Glutamatergic neuron (in vitro differentiated cells): ENCODE measurements around the gene CASP9. TPM values are rescaled to one million over a fixed set of nuclear protein-coding genes. Genes with fewer than 3 reads are reported as not detected.
"Not testable (repeated sequence)": the region's sequence is repeated elsewhere in the genome, so short reads cannot be mapped to it uniquely, and the experiment has no call there.

Source experiments
- DNase-seq: peaks from one replicate; pipeline ENCODE4 v3.0.0; 2022
- H3K27ac Mint-ChIP-seq: one replicate; pipeline ENCODE4 v1.8.0; 2020; ENCODE audit warnings: mild to moderate bottlenecking, mixed read lengths, inconsistent platforms; ENCODE audit not compliant: unreplicated experiment
- H3K27me3 Mint-ChIP-seq: one replicate; pipeline ENCODE4 v1.8.0; 2020; ENCODE audit warnings: mild to moderate bottlenecking, moderate library complexity, mixed read lengths, inconsistent platforms; ENCODE audit not compliant: unreplicated experiment
- H3K36me3 Mint-ChIP-seq: one replicate; pipeline ENCODE4 v1.8.0; 2020; ENCODE audit warnings: mild to moderate bottlenecking, mixed read lengths, inconsistent platforms; ENCODE audit not compliant: unreplicated experiment
- H3K4me1 Mint-ChIP-seq: one replicate; pipeline ENCODE4 v1.8.0; 2020; ENCODE audit warnings: mild to moderate bottlenecking, low read depth, mixed read lengths, inconsistent platforms; ENCODE audit not compliant: unreplicated experiment
- H3K4me3 Mint-ChIP-seq: one replicate; pipeline ENCODE4 v1.8.0; 2020; ENCODE audit warnings: mild to moderate bottlenecking, mixed read lengths, inconsistent platforms; ENCODE audit not compliant: unreplicated experiment
- H3K9me3 Mint-ChIP-seq: one replicate; pipeline ENCODE4 v1.8.0; 2020; ENCODE audit warnings: mild to moderate bottlenecking, moderate library complexity, mixed read lengths, inconsistent platforms; ENCODE audit not compliant: unreplicated experiment
- CTCF ChIP-seq: fragments of 200-600 bp; sonication (generic); IDR thresholded peaks from one replicate; pipeline ENCODE4 v1.5.0; 2021; ENCODE audit not compliant: partially characterized antibody, unreplicated experiment
- total RNA-seq: library from RNA; stranded (reverse); fragmentation: NEBNext Ultra II Directional; extraction: Animal tissue kit (Norgen Biotek cat#: 25700); gene quantifications from one replicate; pipeline ENCODE4 v1.2.1, GENCODE V29; 2021; ENCODE audit not compliant: unreplicated experiment

The CASP9 gene
- total RNA-seq, 1 donor from 2014 or later, result 12.8 TPM

GRCh38 chr1:15523104-15524020 lies 653 bp downstream of the CASP9 start:
- Mint-ChIP-seq H3K4me3 (peak overlapping the region; percentile 92), H3K27ac (peak overlapping the region; percentile 54), H3K4me1 (peaks cover 8% of the 10 kb centered on the region), H3K27me3 (peaks cover 9% of the 10 kb centered on the region), H3K9me3 (peaks cover 6% of the 10 kb centered on the region), H3K36me3 (peaks cover 4% of the 10 kb centered on the region)
- no peak for TF ChIP-seq CTCF
- no peak for DNase-seq

- Mint-ChIP-seq H3K9me3 (peaks cover 6% of the 10 kb centered on the region), H3K36me3 (peaks cover 4% of the 10 kb centered on the region), H3K4me1 (peaks cover 7% of the 10 kb centered on the region), H3K27ac (no peak overlapping the region), H3K27me3 (peaks cover 9% of the 10 kb centered on the region), H3K4me3 (no peak overlapping the region)
- DNase-seq, result no peak
- no peak for TF ChIP-seq CTCF
Measured at GRCh38 chr1:15522551-15522950, 1.5 kb downstream of the CASP9 start.

GRCh38 chr1:15521206-15521906 lies 2.7 kb downstream of the CASP9 start:
- not testable (repeated sequence) for H3K27ac Mint-ChIP-seq, H3K36me3 Mint-ChIP-seq, H3K4me1 Mint-ChIP-seq, H3K4me3 Mint-ChIP-seq, DNase-seq, H3K9me3 Mint-ChIP-seq, H3K27me3 Mint-ChIP-seq

GRCh38 chr1:15519625-15520024 lies 4.4 kb downstream of the CASP9 start:
- Mint-ChIP-seq H3K36me3 (peaks cover 4% of the 10 kb centered on the region), H3K9me3 (peaks cover 2% of the 10 kb centered on the region), H3K4me3 (no peak overlapping the region), H3K4me1 (peaks cover 3% of the 10 kb centered on the region), H3K27ac (no peak overlapping the region), H3K27me3 (peaks cover 2% of the 10 kb centered on the region)
- DNase-seq, result no peak
- no peak for TF ChIP-seq CTCF

- H3K36me3 Mint-ChIP-seq, result peaks cover 4% of the 10 kb centered on the region
- peaks cover 3% of the 10 kb centered on the region for H3K9me3 Mint-ChIP-seq
- no peak for TF ChIP-seq CTCF
- DNase-seq, result no peak
- no peaks in the 10 kb centered on the region for H3K4me1 Mint-ChIP-seq
- no peak overlapping the region for H3K27ac Mint-ChIP-seq
- no peak overlapping the region for H3K4me3 Mint-ChIP-seq
- H3K27me3 Mint-ChIP-seq, result peaks cover 4% of the 10 kb centered on the region
Measured at GRCh38 chr1:15515022-15515663, 8.9 kb downstream of the CASP9 start.

GRCh38 chr1:15514557-15514956 lies 9.5 kb downstream of the CASP9 start:
- not testable (repeated sequence) for H3K36me3 Mint-ChIP-seq, DNase-seq, H3K27me3 Mint-ChIP-seq, H3K27ac Mint-ChIP-seq, H3K9me3 Mint-ChIP-seq, H3K4me3 Mint-ChIP-seq, H3K4me1 Mint-ChIP-seq
